Effector memory CD8-positive, alpha-beta T cell (primary cell): ENCODE data around the gene SP5.
"Not testable (repeated sequence)": the region's sequence is repeated elsewhere in the genome, so short reads cannot be mapped to it uniquely, and the experiment has no call there.

Experiments
- ATAC-seq: fragments of 150-1000 bp; cut with Tn5 transposase; replicated peaks from 2 replicates; pipeline ENCODE4 v1.10.0; 2021; ENCODE audit warnings: mild to moderate bottlenecking, moderate library complexity
- DNase-seq, 3 experiments: peaks; one replicate each; pipeline ENCODE4 v3.0.0; 2021
- H3K27ac Mint-ChIP-seq, 2 donors: one replicate each; pipeline ENCODE4 v1.8.0; 2022; ENCODE audit warnings: mild to moderate bottlenecking in 2 of 2, mixed read lengths in 2 of 2, moderate library complexity in 2 of 2
- H3K27me3 Mint-ChIP-seq, 2 donors: one replicate each; pipeline ENCODE4 v1.8.0; 2022; ENCODE audit warnings: mixed read lengths in 2 of 2
- H3K36me3 Mint-ChIP-seq: one replicate; pipeline ENCODE4 v1.8.0; 2022; ENCODE audit warnings: mild to moderate bottlenecking, moderate library complexity, mixed read lengths; ENCODE audit not compliant: insufficient read depth
- H3K4me1 Mint-ChIP-seq, 2 donors: one replicate each; pipeline ENCODE4 v1.8.0; 2022; ENCODE audit warnings: low read depth in 2 of 2, mixed read lengths in 2 of 2
- H3K4me3 Mint-ChIP-seq, 2 donors: one replicate each; pipeline ENCODE4 v1.8.0; 2022; ENCODE audit warnings: mild to moderate bottlenecking in 2 of 2, mixed read lengths in 2 of 2, moderate library complexity in 2 of 2
- H3K9me3 Mint-ChIP-seq, 2 donors: one replicate each; pipeline ENCODE4 v1.8.0; 2022; ENCODE audit warnings: mixed read lengths in 2 of 2
- total RNA-seq, 9 experiments: gene quantifications; one replicate each; lab custom pipeline; 2026; lab: John Stamatoyannopoulos, UW

The SP5 gene
- total RNA-seq, result 0 to 0.12 (median 0) reads per million in 9 experiments

DNA sequence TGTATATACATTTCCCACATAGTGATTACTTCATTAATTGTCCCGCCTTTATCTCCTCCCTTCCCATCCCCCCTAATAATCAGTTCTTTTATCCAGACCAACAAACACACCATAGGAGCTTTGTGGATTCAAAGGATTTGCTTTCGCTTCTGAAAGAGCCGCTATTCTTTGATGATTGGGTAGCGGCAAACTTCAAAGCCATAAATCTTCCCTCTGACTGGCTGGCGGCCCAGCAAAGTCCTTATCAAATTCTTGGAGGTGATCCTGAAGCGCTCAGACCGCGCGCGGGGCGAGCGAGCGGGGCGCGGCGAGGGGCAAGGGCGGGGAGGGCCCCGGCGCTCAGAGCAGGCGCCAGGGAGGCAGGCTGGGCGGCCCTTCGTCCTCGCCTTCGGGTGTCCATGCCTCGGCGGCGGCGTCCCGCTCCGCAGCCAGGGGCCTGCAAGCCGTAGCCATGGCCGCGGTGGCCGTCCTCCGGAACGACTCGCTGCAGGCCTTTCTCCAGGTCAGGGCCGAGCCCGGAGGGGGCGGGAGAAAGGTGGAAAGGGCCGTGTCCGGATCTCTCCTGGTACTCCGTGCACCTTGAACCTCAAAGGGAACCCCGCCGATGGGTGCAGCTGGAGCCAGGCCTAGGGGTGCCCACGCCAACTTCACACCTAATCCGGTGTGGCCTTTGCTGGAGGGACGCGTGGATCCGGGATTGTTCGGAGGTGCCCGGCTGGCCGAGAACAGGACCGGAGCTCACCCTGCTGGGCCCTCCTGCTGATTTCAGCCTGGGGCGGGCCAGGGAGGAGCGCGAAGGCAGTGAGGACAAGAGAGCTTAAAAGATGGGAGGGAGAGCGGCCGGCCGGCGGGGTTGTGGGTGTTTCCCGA, at the start of gene SP5:
Gene SP5, plus strand, starts transcription at position 276 of the 870 bp plus-strand sequence. Its CDS starts 176 bp downstream, at position 452.
- ATAC-seq (peak; percentile 42), DNase-seq (no peak)
- Mint-ChIP-seq H3K27me3 (peaks cover 66 to 81% of the 10 kb centered on the region in 2 donors), H3K9me3 (no peaks in the 10 kb centered on the region), H3K27ac (no peak within 1 kb of the TSS), H3K4me1 (peaks cover 15 to 16% of the 10 kb centered on the region in 2 donors), H3K4me3 (peak within 1 kb of the TSS; percentile 87 to 90), H3K36me3 (peaks cover 5% of the 10 kb centered on the region)

DNA sequence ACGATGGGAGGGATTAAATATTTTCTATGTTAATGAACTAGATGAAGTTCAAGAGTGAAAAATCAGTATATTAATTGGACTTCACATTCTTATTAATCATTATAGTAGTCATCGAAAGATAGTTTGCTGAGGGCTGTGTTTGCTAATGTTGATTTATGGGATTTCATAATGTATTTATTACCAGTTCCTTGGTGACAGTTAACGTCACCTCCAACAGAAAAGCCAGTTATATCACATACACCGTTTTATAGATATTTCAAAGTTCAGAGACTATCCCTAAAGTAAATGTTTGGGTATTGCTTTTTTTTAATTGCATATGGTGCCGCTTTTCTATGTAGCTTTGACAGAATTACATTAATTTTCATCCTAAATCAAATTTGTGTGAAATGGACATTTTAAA, 49.4 kb upstream of the SP5 start:
- no peaks in the 10 kb centered on the region for H3K9me3 Mint-ChIP-seq
- H3K4me3 Mint-ChIP-seq, result no peak overlapping the region
- DNase-seq (no peak), ATAC-seq (no peak)
- H3K27me3 Mint-ChIP-seq, result peaks cover 18 to 31% of the 10 kb centered on the region in 2 donors
- H3K27ac Mint-ChIP-seq, result no peak overlapping the region
- H3K4me1 Mint-ChIP-seq, result no peaks in the 10 kb centered on the region
- no peaks in the 10 kb centered on the region for H3K36me3 Mint-ChIP-seq

GRCh38 chr2:170669909-170670308, 45.2 kb upstream of the SP5 start:
- DNase-seq (no peak), ATAC-seq (no peak)
- Mint-ChIP-seq H3K27ac (no peak overlapping the region), H3K4me3 (no peak overlapping the region), H3K36me3 (no peaks in the 10 kb centered on the region), H3K27me3 (peaks cover 23 to 39% of the 10 kb centered on the region in 2 donors), H3K9me3 (no peaks in the 10 kb centered on the region), H3K4me1 (no peaks in the 10 kb centered on the region)

GRCh38 chr2:170670651-170671050, 44.5 kb upstream of the SP5 start:
- H3K27ac Mint-ChIP-seq, result no peak overlapping the region
- no peaks in the 10 kb centered on the region for H3K9me3 Mint-ChIP-seq
- DNase-seq (no peak), ATAC-seq (no peak)
- no peaks in the 10 kb centered on the region for H3K36me3 Mint-ChIP-seq
- H3K4me3 Mint-ChIP-seq, result no peak overlapping the region
- H3K4me1 Mint-ChIP-seq, result no peaks in the 10 kb centered on the region
- H3K27me3 Mint-ChIP-seq, result peaks cover 18 to 32% of the 10 kb centered on the region in 2 donors

DNA sequence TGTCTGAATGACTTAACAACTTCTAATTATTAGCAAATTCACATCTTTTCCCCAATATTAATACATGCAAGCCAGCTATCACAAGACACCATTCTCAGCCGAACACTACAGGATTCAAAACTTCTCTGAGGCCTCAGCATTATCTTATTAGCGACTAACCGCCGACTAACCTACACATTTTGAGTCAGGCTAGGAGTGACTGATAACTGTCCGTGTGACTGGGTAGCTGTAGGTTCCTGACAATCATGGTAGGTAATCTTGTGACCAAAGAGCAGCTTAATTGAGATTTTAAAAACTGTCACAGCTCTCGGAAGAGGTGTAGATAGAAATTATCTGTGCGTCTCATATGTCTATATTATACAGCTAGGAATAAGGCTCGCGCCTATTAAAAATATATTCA, 44.1 kb upstream of the SP5 start:
- H3K4me3 Mint-ChIP-seq, result no peak overlapping the region
- no peak overlapping the region for H3K27ac Mint-ChIP-seq
- peaks cover 18 to 30% of the 10 kb centered on the region in 2 donors for H3K27me3 Mint-ChIP-seq
- H3K4me1 Mint-ChIP-seq, result no peaks in the 10 kb centered on the region
- no peaks in the 10 kb centered on the region for H3K9me3 Mint-ChIP-seq
- H3K36me3 Mint-ChIP-seq, result no peaks in the 10 kb centered on the region
- ATAC-seq (no peak), DNase-seq (no peak)

- not testable (repeated sequence) for H3K36me3 Mint-ChIP-seq, H3K4me1 Mint-ChIP-seq, H3K27ac Mint-ChIP-seq, DNase-seq, ATAC-seq, H3K4me3 Mint-ChIP-seq, H3K9me3 Mint-ChIP-seq
- peaks cover 12 to 15% of the 10 kb centered on the region in 2 donors for H3K27me3 Mint-ChIP-seq
These were observed 40.9 kb upstream of the SP5 start for GRCh38 chr2:170674282-170674681.

- H3K4me3 Mint-ChIP-seq, result no peak overlapping the region
- H3K36me3 Mint-ChIP-seq, result no peaks in the 10 kb centered on the region
- ATAC-seq, result no peak
- H3K4me1 Mint-ChIP-seq, result peaks cover 0 to 4% of the 10 kb centered on the region in 2 donors
- H3K9me3 Mint-ChIP-seq, result no peaks in the 10 kb centered on the region
- H3K27me3 Mint-ChIP-seq, result peaks cover 12 to 15% of the 10 kb centered on the region in 2 donors
- H3K27ac Mint-ChIP-seq, result no peak overlapping the region
- no peak for DNase-seq
These were observed 39.4 kb upstream of the SP5 start for GRCh38 chr2:170675701-170676100.

DNA sequence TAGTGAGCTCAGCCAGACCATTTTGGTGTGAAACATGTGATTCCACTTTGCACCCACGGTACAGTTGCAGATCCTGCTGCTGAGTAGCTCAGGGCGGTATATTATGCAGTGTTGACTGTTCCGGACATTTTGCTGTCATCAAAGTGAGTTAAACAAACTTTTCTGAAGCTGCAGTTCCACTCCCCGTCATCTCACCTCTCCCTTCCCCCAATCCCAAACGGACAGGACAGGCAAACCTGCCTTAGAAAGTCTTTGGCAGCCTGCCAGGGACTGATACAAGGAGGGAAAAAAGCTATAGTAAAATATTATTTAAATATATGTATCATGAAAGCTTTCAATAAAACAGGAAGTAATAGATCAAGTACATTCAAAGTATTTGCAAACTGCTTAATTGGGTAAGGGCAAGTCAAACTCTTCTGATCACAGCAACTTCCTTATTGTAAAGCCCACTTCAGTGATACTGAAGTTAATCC, 35.5 kb upstream of the SP5 start:
- H3K9me3 Mint-ChIP-seq, result no peaks in the 10 kb centered on the region
- no peak overlapping the region for H3K27ac Mint-ChIP-seq
- ATAC-seq (no peak), DNase-seq (no peak)
- H3K4me3 Mint-ChIP-seq, result no peak overlapping the region
- H3K27me3 Mint-ChIP-seq, result peaks cover 12 to 24% of the 10 kb centered on the region in 2 donors
- H3K4me1 Mint-ChIP-seq, result peaks cover 0 to 4% of the 10 kb centered on the region in 2 donors
- H3K36me3 Mint-ChIP-seq, result no peaks in the 10 kb centered on the region

DNA sequence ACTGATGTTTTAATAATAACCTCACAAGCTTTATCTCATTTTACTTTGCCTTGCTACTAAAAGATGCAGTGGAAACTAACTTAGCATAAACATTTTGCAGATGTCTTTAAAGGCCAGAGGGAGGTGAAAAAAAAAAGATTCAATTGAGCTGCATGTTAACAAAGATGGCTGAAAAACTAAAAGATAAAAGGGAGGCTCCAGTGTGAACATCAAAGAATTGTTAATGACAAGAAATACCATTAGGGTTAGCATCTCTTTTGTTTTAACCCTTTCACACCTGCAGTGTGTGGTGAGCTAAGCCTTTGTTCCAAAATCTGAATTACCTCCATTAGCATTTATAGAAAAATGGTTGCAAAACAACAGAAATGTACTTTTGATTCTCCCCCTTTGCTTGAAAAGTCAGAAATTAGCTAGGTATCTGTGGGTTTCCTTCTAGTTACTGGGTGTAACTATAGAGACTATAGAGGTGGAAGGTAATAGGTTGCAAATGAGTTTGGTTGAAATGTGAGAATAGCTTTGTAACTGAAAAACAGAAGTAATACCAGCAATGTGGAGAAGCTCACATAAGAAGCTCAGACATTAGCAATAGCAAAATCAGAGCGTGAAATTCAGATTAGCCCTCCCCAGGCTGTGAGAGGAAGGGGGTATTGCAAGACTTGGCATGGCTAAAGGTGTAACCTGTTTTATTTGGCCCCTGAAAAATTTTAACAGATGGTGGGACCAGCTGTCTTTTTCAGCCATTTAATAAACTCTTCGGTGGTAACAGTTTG, 34.8 kb upstream of the SP5 start:
- no peak overlapping the region for H3K4me3 Mint-ChIP-seq

DNA sequence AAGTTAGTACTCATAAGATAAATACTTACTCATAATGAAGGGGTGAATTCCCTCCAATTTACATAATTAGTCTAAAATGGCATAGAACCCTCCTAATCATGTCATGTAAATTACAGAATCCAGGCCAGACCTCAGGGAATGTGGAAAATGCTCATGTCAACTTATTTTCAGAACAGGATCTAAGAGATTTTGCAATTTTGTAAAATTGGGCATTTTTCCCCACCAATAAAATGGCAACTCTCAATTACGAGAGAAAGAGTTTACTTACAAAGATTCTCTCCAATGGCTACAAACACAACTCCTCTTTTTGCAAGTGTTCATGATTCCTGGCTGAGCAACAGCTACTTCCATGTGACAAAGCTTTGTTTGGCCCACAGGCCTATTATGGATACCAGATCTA, 33.8 kb upstream of the SP5 start:
- Mint-ChIP-seq H3K36me3 (no peaks in the 10 kb centered on the region), H3K4me1 (peaks cover 0 to 4% of the 10 kb centered on the region in 2 donors), H3K27ac (no peak overlapping the region), H3K4me3 (no peak overlapping the region), H3K27me3 (peaks cover 12 to 24% of the 10 kb centered on the region in 2 donors), H3K9me3 (no peaks in the 10 kb centered on the region)
- ATAC-seq (no peak), DNase-seq (no peak)

More for the DNA sequence above, 34.8 kb upstream of the SP5 start:
- Mint-ChIP-seq H3K27me3 (peaks cover 12 to 24% of the 10 kb centered on the region in 2 donors), H3K9me3 (no peaks in the 10 kb centered on the region), H3K27ac (no peak overlapping the region), H3K36me3 (no peaks in the 10 kb centered on the region), H3K4me1 (peaks cover 0 to 4% of the 10 kb centered on the region in 2 donors)
- no peak for DNase-seq
- ATAC-seq, result no peak

DNA sequence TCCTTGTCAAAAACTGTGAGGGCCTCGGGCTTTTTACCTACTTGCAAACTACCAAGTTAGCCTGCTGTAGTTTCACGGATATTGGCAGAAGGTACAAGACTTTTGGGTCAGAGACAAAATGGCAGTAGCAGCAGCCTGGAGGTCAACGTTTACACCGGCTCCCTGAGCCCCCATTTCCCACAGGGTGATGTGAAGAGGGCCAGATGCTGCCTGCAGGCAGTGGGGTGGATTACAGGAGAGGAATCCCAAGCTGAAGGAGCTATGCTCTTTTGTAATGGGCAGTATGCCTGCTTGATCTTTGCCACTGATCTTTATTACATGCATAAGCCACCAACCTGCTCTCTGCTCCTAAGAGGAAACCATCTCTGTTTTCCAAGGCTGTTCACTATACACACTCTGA, 29.5 kb upstream of the SP5 start:
- Mint-ChIP-seq H3K9me3 (no peaks in the 10 kb centered on the region), H3K4me1 (no peaks in the 10 kb centered on the region), H3K27me3 (peaks cover 12 to 24% of the 10 kb centered on the region in 2 donors), H3K27ac (no peak overlapping the region), H3K36me3 (no peaks in the 10 kb centered on the region), H3K4me3 (no peak overlapping the region)
- no peak for ATAC-seq
- no peak for DNase-seq

- H3K27ac Mint-ChIP-seq, result no peak overlapping the region
- H3K9me3 Mint-ChIP-seq, result no peaks in the 10 kb centered on the region
- H3K36me3 Mint-ChIP-seq, result no peaks in the 10 kb centered on the region
- DNase-seq, result no peak
- H3K4me1 Mint-ChIP-seq, result no peaks in the 10 kb centered on the region
- H3K27me3 Mint-ChIP-seq, result peaks cover 6 to 19% of the 10 kb centered on the region in 2 donors
- no peak overlapping the region for H3K4me3 Mint-ChIP-seq
- ATAC-seq, result no peak
These were observed 25.7 kb upstream of the SP5 start for GRCh38 chr2:170689481-170689880.

- peaks cover 13 to 21% of the 10 kb centered on the region in 2 donors for H3K27me3 Mint-ChIP-seq
- no peaks in the 10 kb centered on the region for H3K9me3 Mint-ChIP-seq
- H3K4me1 Mint-ChIP-seq, result no peaks in the 10 kb centered on the region
- no peak overlapping the region for H3K27ac Mint-ChIP-seq
- H3K4me3 Mint-ChIP-seq, result no peak overlapping the region
- H3K36me3 Mint-ChIP-seq, result no peaks in the 10 kb centered on the region
- DNase-seq (no peak), ATAC-seq (no peak)
These were observed 24.5 kb upstream of the SP5 start for GRCh38 chr2:170690640-170691039.
